ENCODE results near the gene FLVCR2. TPM values are rescaled to one million over a fixed set of nuclear protein-coding genes. Genes with fewer than 3 reads are reported as not detected.

FLVCR2 gene
- total RNA-seq, 1 donor from 2014 or later: 0.75 TPM

DNA sequence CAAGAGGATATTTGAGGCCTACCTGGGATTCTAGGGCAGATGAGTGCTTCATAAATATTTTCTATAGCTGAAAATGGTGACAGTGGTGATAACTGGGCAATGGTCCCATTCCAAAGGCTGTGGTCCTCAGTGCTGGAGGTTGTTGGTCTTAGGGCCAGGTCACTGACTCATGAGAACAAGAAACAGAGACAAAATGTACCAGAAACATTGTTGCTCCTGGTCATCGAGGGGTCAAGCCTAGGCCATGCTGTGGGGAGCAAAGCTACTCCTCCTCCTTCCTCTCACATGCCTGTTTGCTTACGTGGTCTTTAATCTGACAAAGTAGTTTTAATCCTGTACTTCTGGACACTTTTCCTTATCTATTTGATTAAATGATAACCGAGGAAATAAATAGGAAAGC lies 48.4 kb downstream of the FLVCR2 start:
- TF ChIP-seq, protein P1, sequence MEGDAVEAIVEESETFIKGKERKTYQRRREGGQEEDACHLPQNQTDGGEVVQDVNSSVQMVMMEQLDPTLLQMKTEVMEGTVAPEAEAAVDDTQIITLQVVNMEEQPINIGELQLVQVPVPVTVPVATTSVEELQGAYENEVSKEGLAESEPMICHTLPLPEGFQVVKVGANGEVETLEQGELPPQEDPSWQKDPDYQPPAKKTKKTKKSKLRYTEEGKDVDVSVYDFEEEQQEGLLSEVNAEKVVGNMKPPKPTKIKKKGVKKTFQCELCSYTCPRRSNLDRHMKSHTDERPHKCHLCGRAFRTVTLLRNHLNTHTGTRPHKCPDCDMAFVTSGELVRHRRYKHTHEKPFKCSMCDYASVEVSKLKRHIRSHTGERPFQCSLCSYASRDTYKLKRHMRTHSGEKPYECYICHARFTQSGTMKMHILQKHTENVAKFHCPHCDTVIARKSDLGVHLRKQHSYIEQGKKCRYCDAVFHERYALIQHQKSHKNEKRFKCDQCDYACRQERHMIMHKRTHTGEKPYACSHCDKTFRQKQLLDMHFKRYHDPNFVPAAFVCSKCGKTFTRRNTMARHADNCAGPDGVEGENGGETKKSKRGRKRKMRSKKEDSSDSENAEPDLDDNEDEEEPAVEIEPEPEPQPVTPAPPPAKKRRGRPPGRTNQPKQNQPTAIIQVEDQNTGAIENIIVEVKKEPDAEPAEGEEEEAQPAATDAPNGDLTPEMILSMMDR (conservative IDR thresholded peaks at IDR 0.05; ENCODE audit: low read depth, low read length): no peak
- H3K4me3 ChIP-seq (ENCODE audit: low read depth, low read length): no peak overlapping the region
- DNase-seq (ENCODE audit: low read depth): no peak

DNA sequence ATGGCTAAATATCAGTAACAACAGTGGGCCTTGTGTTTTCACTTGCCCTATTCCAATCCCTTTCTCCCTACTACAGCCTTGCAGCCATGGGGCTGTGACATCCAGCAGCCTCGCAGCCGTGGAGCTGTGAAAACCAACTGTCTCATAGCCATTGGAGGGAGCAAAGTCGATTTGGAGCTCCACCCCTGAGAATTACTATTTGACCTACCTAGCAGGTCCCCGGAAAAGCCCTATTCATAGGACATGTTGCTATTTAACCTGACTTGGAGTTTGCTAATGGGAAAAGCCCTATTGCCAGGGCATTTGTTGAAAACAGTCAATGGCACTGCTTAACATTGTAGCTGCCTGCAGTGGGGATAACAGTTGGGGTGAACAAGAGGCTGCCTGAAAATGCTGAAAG lies 49.0 kb downstream of the FLVCR2 start:
- no peak for DNase-seq (ENCODE audit: low read depth)
- TF ChIP-seq, protein P1 (conservative IDR thresholded peaks at IDR 0.05; ENCODE audit: low read depth, low read length): no peak

DNA sequence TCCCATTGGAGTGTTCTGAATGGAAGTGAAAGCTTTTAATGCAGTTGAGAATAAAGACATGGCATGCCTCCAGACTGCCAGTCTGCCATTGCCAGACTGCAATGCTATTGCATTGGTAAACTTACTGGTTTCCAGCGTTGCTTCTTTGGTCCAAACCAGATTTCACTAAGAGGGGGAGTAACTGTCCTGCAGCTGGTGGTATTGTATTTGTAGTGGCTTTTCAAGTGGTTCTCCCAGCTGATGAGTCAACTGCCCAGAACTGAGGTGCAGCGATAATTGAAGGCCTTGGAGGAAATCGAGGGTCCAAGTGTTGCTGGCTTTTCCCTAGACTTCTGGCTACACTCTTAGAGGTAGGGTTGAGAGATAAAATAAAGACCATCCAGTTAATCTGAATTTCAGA lies 50.4 kb downstream of the FLVCR2 start:
- H3K4me3 ChIP-seq (ENCODE audit: low read depth, low read length): no peak overlapping the region
- TF ChIP-seq, protein P1 (conservative IDR thresholded peaks at IDR 0.05; ENCODE audit: low read depth, low read length): no peak
- no peak for DNase-seq (ENCODE audit: low read depth)

More for the DNA sequence above, 49.0 kb downstream of the FLVCR2 start:
- no peak overlapping the region for H3K4me3 ChIP-seq (ENCODE audit: low read depth, low read length)

DNA sequence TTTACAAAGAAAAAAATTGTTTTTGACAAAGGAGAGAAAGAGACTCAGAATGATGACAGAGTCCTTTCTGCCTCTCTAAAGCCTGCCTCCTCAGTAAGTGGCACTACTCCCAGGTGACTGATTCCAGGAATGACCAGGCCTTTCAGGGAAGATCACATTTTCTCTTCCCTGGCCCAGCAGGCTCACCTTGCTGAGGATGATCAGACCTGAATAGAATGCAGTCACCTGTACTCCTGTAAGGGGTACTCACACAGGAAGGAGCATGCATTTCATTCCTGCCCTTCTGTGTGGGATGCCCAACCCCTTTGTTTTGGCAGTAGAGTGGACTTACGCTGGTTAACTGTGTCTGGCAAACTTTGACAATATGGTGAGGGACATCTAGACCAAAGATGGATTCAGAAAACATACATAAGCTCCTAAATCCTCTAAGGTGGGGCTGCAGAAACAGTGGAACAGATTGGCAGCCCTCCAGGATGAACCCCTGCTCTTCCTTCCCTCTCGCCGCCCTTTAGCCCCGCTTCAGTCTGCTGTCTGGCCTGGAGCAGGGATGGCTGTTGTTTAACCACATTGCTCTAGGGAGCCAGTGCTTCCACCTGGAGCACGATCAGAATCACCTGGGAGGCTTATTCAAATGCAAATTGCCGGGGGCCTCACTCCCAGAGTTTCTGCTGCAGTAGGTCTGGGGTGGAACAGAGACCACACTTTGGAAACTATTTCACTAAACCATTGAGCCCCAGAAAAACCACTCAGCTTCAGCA lies 52.5 kb downstream of the FLVCR2 start:
- TF ChIP-seq, protein P1 (conservative IDR thresholded peaks at IDR 0.05; ENCODE audit: low read depth, low read length): no peak
- no peak overlapping the region for H3K4me3 ChIP-seq (ENCODE audit: low read depth, low read length)
- DNase-seq (ENCODE audit: low read depth): no peak

DNA sequence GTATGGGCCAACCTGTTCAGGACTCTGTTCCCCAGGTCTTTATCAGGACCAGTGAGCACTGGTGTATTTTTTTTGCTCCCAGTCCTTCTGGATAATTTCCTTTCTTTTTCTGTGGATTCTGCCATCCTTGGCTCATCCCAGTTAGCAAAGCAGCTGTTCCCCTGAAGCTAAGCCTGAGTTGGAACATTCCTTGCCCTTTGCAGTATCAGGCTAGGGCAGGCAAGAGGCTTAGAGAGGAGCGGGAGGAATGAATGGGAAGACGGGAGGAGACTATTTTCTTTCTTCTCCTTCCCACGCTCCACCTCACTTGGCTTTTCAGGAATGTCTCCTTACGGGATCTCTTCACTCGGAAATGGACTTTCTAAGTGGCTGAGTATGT lies 53.0 kb downstream of the FLVCR2 start:
- H3K4me3 ChIP-seq (ENCODE audit: low read depth, low read length): no peak overlapping the region
- TF ChIP-seq, protein P1 (conservative IDR thresholded peaks at IDR 0.05; ENCODE audit: low read depth, low read length): no peak
- DNase-seq (ENCODE audit: low read depth): no peak

DNA sequence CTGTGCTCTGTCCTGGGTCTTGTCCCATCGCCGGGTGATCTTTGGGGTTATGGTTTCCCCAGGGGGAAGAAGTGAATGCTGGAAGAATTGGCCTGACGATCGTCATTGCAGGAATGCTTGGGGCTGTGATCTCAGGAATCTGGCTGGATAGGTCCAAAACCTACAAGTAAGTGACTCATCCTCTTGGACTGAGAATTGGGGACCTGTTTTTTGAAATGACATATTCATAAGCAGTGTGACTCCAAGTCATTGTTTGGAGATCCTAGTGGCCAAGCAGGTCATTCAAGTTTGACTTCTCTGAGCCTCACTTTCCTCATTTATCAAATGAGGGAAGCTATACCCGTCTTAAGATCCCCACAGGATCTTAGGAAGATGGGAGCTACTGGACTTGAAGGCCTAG lies 56.4 kb downstream of the FLVCR2 start:
- TF ChIP-seq, protein P1 (conservative IDR thresholded peaks at IDR 0.05; ENCODE audit: low read depth, low read length): no peak
- H3K4me3 ChIP-seq (ENCODE audit: low read depth, low read length): no peak overlapping the region
- DNase-seq (ENCODE audit: low read depth): no peak

DNA sequence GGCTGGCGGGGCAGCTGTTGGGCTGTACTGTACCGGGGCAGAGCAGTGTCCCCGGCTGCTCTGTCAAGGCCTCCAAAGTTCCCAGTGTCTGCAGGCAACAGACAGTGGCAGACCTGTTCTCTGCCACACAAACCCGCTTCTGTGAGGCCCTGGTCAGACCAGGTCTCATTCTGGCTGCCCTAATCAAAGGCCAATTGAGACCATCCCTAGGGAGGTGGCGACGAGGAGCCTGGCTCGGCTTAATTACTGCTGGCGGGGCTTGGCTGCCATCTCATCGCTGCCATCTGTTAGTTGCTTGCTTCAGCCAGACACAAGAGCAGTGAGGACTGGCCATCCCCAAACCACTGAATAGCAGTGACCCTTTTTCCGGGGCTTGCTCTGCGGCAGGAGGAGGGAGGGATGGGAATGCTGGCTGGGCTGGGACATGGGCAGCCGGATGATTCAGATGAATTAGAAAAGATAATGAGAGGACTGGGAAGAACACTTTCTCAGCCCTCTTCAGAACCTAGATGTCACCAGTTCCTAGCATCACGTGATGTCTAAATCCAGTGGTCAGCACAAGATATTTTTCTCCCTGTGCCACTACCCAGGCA lies 57.8 kb downstream of the FLVCR2 start:
- no peak for DNase-seq (ENCODE audit: low read depth)
- no peak overlapping the region for H3K4me3 ChIP-seq (ENCODE audit: low read depth, low read length)
- TF ChIP-seq, protein P1 (conservative IDR thresholded peaks at IDR 0.05; ENCODE audit: low read depth, low read length): no peak
